ENCODE results near the gene WDTC1. TPM values are rescaled to one million over a fixed set of nuclear protein-coding genes. Genes with fewer than 3 reads are reported as not detected.

Gene WDTC1
- total and polyA plus RNA-seq, 2 of the 8 experiments (the other 6 are each of a cell fraction or from before 2014, with no cell fraction given) = 7.5 to 18.7 TPM

DNA sequence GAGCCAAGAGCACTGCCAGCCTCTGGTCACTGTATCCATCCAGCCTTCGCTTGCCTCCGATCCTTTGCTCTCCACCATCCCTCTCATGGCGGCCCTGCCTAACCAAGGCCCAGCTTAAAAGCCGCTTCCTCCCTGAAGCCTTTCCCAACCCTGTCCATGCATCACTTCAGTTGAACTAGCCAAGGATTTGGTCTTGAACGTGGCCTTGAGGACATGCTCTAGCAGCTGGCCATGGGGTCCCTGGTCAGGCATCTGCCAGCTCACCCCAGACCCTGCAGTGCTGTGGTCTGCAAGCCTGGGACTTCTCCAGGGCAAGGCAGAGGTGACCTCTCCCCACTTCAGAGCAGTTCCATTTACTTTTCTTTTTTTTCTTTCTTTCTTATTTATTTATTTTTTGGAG is 102.3 kb downstream of the WDTC1 start:
- no peak overlapping the region for H3K56ac ChIP-seq (replicated peaks; ENCODE audit: insufficient read length, low read depth, low read length)
- H2BK20ac ChIP-seq (ENCODE audit: low read length) = no peak overlapping the region
- CTCF ChIA-PET (ENCODE audit: partially characterized antibody) = interaction anchor here (0.8 to 17.0 kb wide), 15 partner anchors 8 to 270 kb away, joined by 3 to 321 read pairs (median 5); partner anchors contain the start of genes MAP3K6 and SYTL1
- H4K8ac ChIP-seq (ENCODE audit: extremely low read depth, insufficient read depth, low read length) = 0 out of 2 replicates have a peak overlapping the region, but pooled peaks have one; percentile 1
- no peaks in the 10 kb centered on the region for H3K23me2 ChIP-seq (ENCODE audit: low read depth, low read length)
- H3K23ac ChIP-seq (ENCODE audit: insufficient read length) = no peak overlapping the region
- no peak overlapping the region for H3K18ac ChIP-seq (ENCODE audit: extremely low read depth, low read length)
- no peak overlapping the region for H3K4ac ChIP-seq (replicated peaks; ENCODE audit: insufficient read length, low read depth, low read length)
- DNase-seq (ENCODE audit: low read depth in 1 of 2, low spot score in 2 of 2) (no peak), FAIRE-seq (no peak)
- H3K9me3 ChIP-seq (ENCODE audit: insufficient read depth in 2 of 2, low read depth in 1 of 2, low read length in 1 of 2) = no peaks in the 10 kb centered on the region
- no peaks in the 10 kb centered on the region for H3K27me3 ChIP-seq (replicated peaks in 1 of 4; ENCODE audit: control insufficient read depth in 3 of 4, extremely low read depth in 1 of 4, insufficient read depth in 3 of 4, low read length in 3 of 4)
- no peak overlapping the region for H2BK120ac ChIP-seq (replicated peaks; ENCODE audit: low read depth, low read length)
- peaks cover 4 to 11% of the 10 kb centered on the region in 2 experiments for H4K20me1 ChIP-seq (replicated peaks in 1 of 2; ENCODE audit: control insufficient read depth in 1 of 2, insufficient read depth in 2 of 2, low read length in 2 of 2)
- H2AK5ac ChIP-seq (ENCODE audit: low read depth, low read length) = no peak overlapping the region
- H3K27ac ChIP-seq (ENCODE audit: low read depth, low read length) = no peak overlapping the region
- no peak overlapping the region for H4K5ac ChIP-seq (ENCODE audit: insufficient read length, low read depth, low read length)
- H2BK15ac ChIP-seq (ENCODE audit: low read length) = no peak overlapping the region
- H4K91ac ChIP-seq (replicated peaks; ENCODE audit: insufficient read length, low read length) = no peak overlapping the region
- H3K36me3 ChIP-seq (ENCODE audit: control insufficient read depth in 2 of 4, insufficient read depth in 4 of 4, low read length in 3 of 4) = peaks cover 4 to 18% (median 11%) of the 10 kb centered on the region in 4 experiments; a peak in 7 of 8 replicates
- POLR2A ChIA-PET (ENCODE audit: partially characterized antibody) = interaction anchor here (0.7 to 1.7 kb wide), 7 partner anchors 9 to 37 kb away, joined by 3 to 6 read pairs (median 3); no protein-coding TSS in a partner anchor
- no peaks in the 10 kb centered on the region for H3K79me2 ChIP-seq (ENCODE audit: control insufficient read depth in 1 of 2, insufficient read depth in 2 of 2, low read length in 2 of 2)
- no peak overlapping the region for H2AFZ ChIP-seq (ENCODE audit: low read length)
- no peak overlapping the region for H3K14ac ChIP-seq (ENCODE audit: insufficient read length)
- H2BK5ac ChIP-seq (ENCODE audit: low read depth, low read length) = no peak overlapping the region
- peaks cover 0 to 9% (median 6%) of the 10 kb centered on the region in 4 experiments; a peak in 6 of 7 replicates for H3K4me1 ChIP-seq (replicated peaks in 1 of 4; ENCODE audit: control insufficient read depth in 3 of 4, insufficient read depth in 4 of 4, low read length in 3 of 4)
- TF ChIP-seq EGR1 (IDR thresholded peaks at IDR 0.05; ENCODE audit: borderline replicate concordance, low read depth, low read length) (no peak), RXRA (IDR thresholded peaks at IDR 0.05; ENCODE audit: insufficient read depth, low read depth, low read length) (no peak)
- no peak overlapping the region for H3K4me2 ChIP-seq (ENCODE audit: insufficient read depth in 1 of 2, low read depth in 2 of 2, low read length in 2 of 2)
- H3K79me1 ChIP-seq (ENCODE audit: low read depth, low read length) = no peaks in the 10 kb centered on the region
- H2BK12ac ChIP-seq (ENCODE audit: low read depth, low read length) = no peak overlapping the region
- no peak overlapping the region for H3K4me3 ChIP-seq (ENCODE audit: extremely low read depth in 1 of 4, insufficient read depth in 2 of 4, low read depth in 3 of 4, low read length in 4 of 4)
- 94% methylated on average over 5 of the region's 5 CpGs; no CpG with 5 or more reads in 1 of the 2 experiments for WGBS, 2 experiments (ENCODE audit: extremely low coverage in 1 of 2, insufficient coverage in 1 of 2, insufficient read length in 1 of 2, insufficient replicate concordance in 2 of 2, low coverage in 1 of 2, low lambda C conversion rate in 2 of 2, missing lambda C conversion rate in 1 of 2)
- no peak overlapping the region for H3K9ac ChIP-seq (replicated peaks in 1 of 4; ENCODE audit: extremely low read depth in 1 of 4, low read depth in 3 of 4, low read length in 3 of 4)
